HepG2 (cell line): Measurements from ENCODE around the gene NEK9. TPM values are rescaled to one million over a fixed set of nuclear protein-coding genes. Genes with fewer than 3 reads are reported as not detected.
A peak's percentile ranks its signal among the peaks of the same experiment; 100 is the strongest.

ENCODE experiments used
- ATF2 ChIP-seq: sonication (generic); formaldehyde crosslinking; IDR thresholded peaks from 2 replicates; pipeline ENCODE4 v1.4.0; 2020; ENCODE audit warnings: missing genetic modification reagents
- CAMTA2 ChIP-seq: sonication (generic); formaldehyde crosslinking; IDR thresholded peaks from 2 replicates; pipeline ENCODE4 v1.4.0; 2020; ENCODE audit warnings: mild to moderate bottlenecking, missing genetic modification reagents, borderline replicate concordance
- EED ChIP-seq: sonication (generic); formaldehyde crosslinking; IDR thresholded peaks from 2 replicates; pipeline ENCODE4 v1.5.0; 2020; ENCODE audit warnings: mild to moderate bottlenecking, missing genetic modification reagents
- GATA4 ChIP-seq: sonication (generic); IDR thresholded peaks from 2 replicates; pipeline ENCODE4 v1.6.1; 2016; ENCODE audit warnings: antibody characterized with exemption, low read depth, borderline replicate concordance
- HMGXB4 ChIP-seq, 2 experiments: sonication (generic) in 1 of 2; formaldehyde crosslinking in 1 of 2; IDR thresholded peaks; 2 replicates each; pipeline versions ENCODE4 v1.4.0 to v1.6.1; 2018 to 2020; ENCODE audit warnings: missing genetic modification reagents in 2 of 2, borderline replicate concordance in 1 of 2, low read depth in 1 of 2, mild to moderate bottlenecking in 1 of 2, missing biosample characterization in 1 of 2
- MTF1 ChIP-seq: sonication (generic); formaldehyde crosslinking; IDR thresholded peaks from 2 replicates; pipeline ENCODE4 v1.5.0; 2020; ENCODE audit warnings: missing genetic modification reagents
- NBN ChIP-seq: fragments of 450-650 bp; conservative IDR thresholded peaks from 2 replicates; pipeline ENCODE4 v1.6.1; 2017
- PITX1 ChIP-seq: sonication (generic); formaldehyde crosslinking; IDR thresholded peaks from 2 replicates; pipeline ENCODE4 v1.5.1; 2020; ENCODE audit warnings: mild to moderate bottlenecking, missing genetic modification reagents
- POLR2AphosphoS5 ChIP-seq: IDR thresholded peaks from 2 replicates; pipeline ENCODE4 v1.6.1; 2012; ENCODE audit warnings: low read depth, low read length
- PRDM10 ChIP-seq: sonication (generic); formaldehyde crosslinking; IDR thresholded peaks from 2 replicates; pipeline ENCODE4 v1.4.0; 2020; ENCODE audit warnings: low read depth, missing genetic modification reagents
- SAFB2 ChIP-seq: sonication (generic); formaldehyde crosslinking; IDR thresholded peaks from 2 replicates; pipeline ENCODE4 v1.5.1; 2020; ENCODE audit warnings: missing genetic modification reagents, low read depth, mild to moderate bottlenecking, borderline replicate concordance
- TFAP4 ChIP-seq: sonication (generic); IDR thresholded peaks from 2 replicates; pipeline ENCODE4 v1.6.1; 2016; ENCODE audit warnings: low read depth, borderline replicate concordance
- YEATS4 ChIP-seq: sonication (generic); formaldehyde crosslinking; IDR thresholded peaks from 2 replicates; pipeline ENCODE4 v1.4.0; 2020; ENCODE audit warnings: missing genetic modification reagents, borderline replicate concordance
- ZNF101 ChIP-seq: sonication (generic); formaldehyde crosslinking; IDR thresholded peaks from 2 replicates; pipeline ENCODE4 v1.4.0; 2020; ENCODE audit warnings: mild to moderate bottlenecking, low read depth, missing genetic modification reagents, borderline replicate concordance
- ZNF180 ChIP-seq: sonication (generic); formaldehyde crosslinking; IDR thresholded peaks from 2 replicates; pipeline ENCODE4 v1.4.0; 2020; ENCODE audit warnings: low read depth, missing genetic modification reagents, borderline replicate concordance
- ZNF44 ChIP-seq: sonication (generic); formaldehyde crosslinking; IDR thresholded peaks from 2 replicates; pipeline ENCODE4 v1.5.1; 2020; ENCODE audit warnings: mild to moderate bottlenecking, missing genetic modification reagents
- ZNF512B ChIP-seq: sonication (generic); formaldehyde crosslinking; IDR thresholded peaks from 2 replicates; pipeline ENCODE4 v1.5.1; 2020; ENCODE audit warnings: missing genetic modification reagents, mild to moderate bottlenecking, borderline replicate concordance
- polyA plus RNA-seq, 8 experiments: library from polyadenylated mRNA; depleted of rRNA in 3 of 8; stranded (reverse) in 7 of 8; unstranded in 1 of 8; fragments of >200 nt; fragmentation: Illumina TruSeq in 4 of 8; extraction: Trizol in 4 of 8; gene quantifications; 2 replicates each; pipeline versions ENCODE4 v1.2.1 to v1.2.3, GENCODE V29; 2011 to 2016; ENCODE audit warnings: low read depth in 4 of 8, missing spikeins in 1 of 8, mixed read lengths in 1 of 8; ENCODE audit not compliant: insufficient read depth in 1 of 8
- total RNA-seq, 5 experiments: library from RNA; depleted of rRNA; stranded (reverse); fragments of >200 nt; fragmentation: Illumina TruSeq; extraction: Trizol; gene quantifications; 2 replicates each; pipeline ENCODE4 v1.2.3, GENCODE V29; 2016; ENCODE audit warnings: low read depth in 1 of 5

NEK9 gene
- total and polyA plus RNA-seq, 2 of the 13 experiments (the other 11 are each of a cell fraction or from before 2014, with no cell fraction given), result 16.5 to 27.3 TPM

- TF ChIP-seq ATF2 (CRISPR knock-in tag) (0 out of 2 replicates have a peak, but pooled peaks have one; percentile 21), NBN (no peak), EED (CRISPR knock-in tag) (peak; percentile 68; the same call in 1 of the 2 replicates), ZNF180 (CRISPR knock-in tag) (no peak), HMGXB4 (CRISPR knock-in tag; IDR thresholded peaks at IDR 0.05; ENCODE audit: borderline replicate concordance in 1 of 2, low read depth in 1 of 2) (peak; percentile 61 to 64; a peak in 3 of 4 replicates), ZNF101 (no peak), ZNF44 (CRISPR knock-in tag) (0 out of 2 replicates have a peak, but pooled peaks have one; percentile 64), PITX1 (CRISPR knock-in tag) (peak; percentile 49; the same call in 1 of the 2 replicates), YEATS4 (CRISPR knock-in tag) (peak; percentile 90), PRDM10 (CRISPR knock-in tag) (no peak), MTF1 (CRISPR knock-in tag) (no peak), CAMTA2 (no peak), POLR2AphosphoS5 (peak; percentile 82), GATA4 (no peak), ZNF512B (CRISPR knock-in tag) (no peak), TFAP4 (no peak), SAFB2 (CRISPR knock-in tag) (0 out of 2 replicates have a peak, but pooled peaks have one; percentile 17)
Observed at GRCh38 chr14:75050852-75051555, 75.8 kb downstream of the NEK9 start, which contains the start of gene MLH3 (continued).
